Ascending aorta (tissue), 2 donors: Measurements from ENCODE around the gene FSTL4. TPM values are rescaled to one million over a fixed set of nuclear protein-coding genes. Genes with fewer than 3 reads are reported as not detected.

ENCODE experiments used
- DNase-seq, 2 donors: peaks; one replicate each; pipeline ENCODE4 v3.0.0-alpha.2; 2019; ENCODE audit warnings: low spot score in 2 of 2
- H3K27ac ChIP-seq, 2 donors: fragments of 200-600 bp; sonication (generic); one replicate each; pipeline ENCODE4 v1.5.1; 2016 to 2017; ENCODE audit warnings: mild to moderate bottlenecking in 1 of 2
- H3K27me3 ChIP-seq: fragments of 200-600 bp; sonication (generic); one replicate; pipeline ENCODE4 v1.5.1; 2017
- H3K36me3 ChIP-seq, 2 donors: fragments of 200-600 bp; sonication (generic); one replicate each; pipeline ENCODE4 v1.5.1; 2016
- H3K4me1 ChIP-seq, 2 donors: fragments of 200-600 bp; sonication (generic); one replicate each; pipeline ENCODE4 v1.5.1; 2016 to 2017; ENCODE audit warnings: mild to moderate bottlenecking in 1 of 2
- H3K4me3 ChIP-seq, 2 donors: fragments of 200-600 bp; sonication (generic); one replicate each; pipeline ENCODE4 v1.5.1; 2016 to 2017; ENCODE audit warnings: mild to moderate bottlenecking in 1 of 2
- H3K9me3 ChIP-seq, 2 donors: fragments of 200-600 bp; sonication (generic); one replicate each; pipeline ENCODE4 v1.5.1; 2016
- CTCF ChIP-seq, 3 experiments: fragments of 200-600 bp in 2 of 3; fragments of 450-650 bp in 1 of 3; sonication (generic) in 2 of 3; IDR thresholded peaks; one replicate each; pipeline ENCODE4 v1.5.1; 2016 to 2019; ENCODE audit warnings: antibody characterized with exemption in 3 of 3, mild to moderate bottlenecking in 1 of 3, moderate library complexity in 1 of 3
- intact Hi-C: fragments of 100-400 bp; cut with DNase I; formaldehyde crosslinking; loops from one replicate; pipeline ENCODE4 v1.15.1; 2023
- total RNA-seq: library from RNA; depleted of rRNA; stranded (reverse); fragments of >200 nt; gene quantifications from one replicate; pipeline ENCODE4 v1.1.0, GENCODE V29; 2016

The FSTL4 gene
- total RNA-seq, 1 donor from 2014 or later: 0.11 TPM

- DNase-seq: no peak
- no peak overlapping the region for H3K27ac ChIP-seq
- H3K9me3 ChIP-seq: no peaks in the 10 kb centered on the region
- no peak overlapping the region for H3K4me3 ChIP-seq
- no peaks in the 10 kb centered on the region for H3K27me3 ChIP-seq
- intact Hi-C loops: no loop called here
- no peaks in the 10 kb centered on the region for H3K36me3 ChIP-seq
- no peak for TF ChIP-seq CTCF (IDR thresholded peaks at IDR 0.05)
- no peaks in the 10 kb centered on the region for H3K4me1 ChIP-seq
These were observed 190.5 kb downstream of the FSTL4 start for GRCh38 chr5:133421806-133422205.

- intact Hi-C loops: no loop called here
- no peaks in the 10 kb centered on the region for H3K36me3 ChIP-seq
These were observed 190.9 kb downstream of the FSTL4 start for GRCh38 chr5:133421394-133421793.

GRCh38 chr5:133420440-133421301 is 191.7 kb downstream of the FSTL4 start:
- intact Hi-C loops: no loop called here

More at GRCh38 chr5:133421394-133421793, 190.9 kb downstream of the FSTL4 start:
- no peak for DNase-seq
- Histone ChIP-seq H3K4me3 (no peak overlapping the region), H3K9me3 (no peaks in the 10 kb centered on the region), H3K27me3 (no peaks in the 10 kb centered on the region), H3K27ac (no peak overlapping the region), H3K4me1 (no peaks in the 10 kb centered on the region)
- TF ChIP-seq CTCF (IDR thresholded peaks at IDR 0.05): no peak

GRCh38 chr5:133415906-133416305 is 196.4 kb downstream of the FSTL4 start:
- H3K9me3 ChIP-seq: no peaks in the 10 kb centered on the region
- H3K36me3 ChIP-seq: no peaks in the 10 kb centered on the region
- H3K27ac ChIP-seq: no peak overlapping the region
- no peak for DNase-seq
- H3K27me3 ChIP-seq: no peaks in the 10 kb centered on the region
- no peak overlapping the region for H3K4me3 ChIP-seq
- intact Hi-C loops: no loop called here
- no peaks in the 10 kb centered on the region for H3K4me1 ChIP-seq
- TF ChIP-seq CTCF (IDR thresholded peaks at IDR 0.05): no peak

More at GRCh38 chr5:133420440-133421301, 191.7 kb downstream of the FSTL4 start:
- no peaks in the 10 kb centered on the region for H3K27me3 ChIP-seq
- no peak for TF ChIP-seq CTCF (IDR thresholded peaks at IDR 0.05)
- no peaks in the 10 kb centered on the region for H3K4me1 ChIP-seq
- no peaks in the 10 kb centered on the region for H3K9me3 ChIP-seq
- no peak overlapping the region for H3K27ac ChIP-seq
- no peak overlapping the region for H3K4me3 ChIP-seq
- no peaks in the 10 kb centered on the region for H3K36me3 ChIP-seq
- DNase-seq: no peak

- no peak for DNase-seq
- Histone ChIP-seq H3K36me3 (no peaks in the 10 kb centered on the region), H3K27ac (no peak overlapping the region), H3K9me3 (no peaks in the 10 kb centered on the region), H3K4me3 (no peak overlapping the region), H3K27me3 (no peaks in the 10 kb centered on the region), H3K4me1 (no peaks in the 10 kb centered on the region)
- no peak for TF ChIP-seq CTCF (IDR thresholded peaks at IDR 0.05)
- intact Hi-C loops: no loop called here
These were observed 196.8 kb downstream of the FSTL4 start for GRCh38 chr5:133415506-133415905.
